Tibial nerve (tissue), 3 donors: ENCODE data around the gene VEGFC.

ENCODE experiments used
- CTCF ChIP-seq, 5 experiments: fragments of 200-600 bp in 3 of 5; fragments of 450-650 bp in 2 of 5; sonication (generic) in 3 of 5; IDR thresholded peaks; one replicate each; pipeline ENCODE4 v1.5.1; 2016 to 2019; ENCODE audit warnings: antibody characterized with exemption in 5 of 5, mild to moderate bottlenecking in 3 of 5, moderate library complexity in 2 of 5
- POLR2A ChIP-seq, 2 donors: fragments of 450-650 bp; IDR thresholded peaks; one replicate each; pipeline ENCODE4 v1.6.1; 2017; ENCODE audit warnings: antibody characterized with exemption in 2 of 2, mild to moderate bottlenecking in 2 of 2, moderate library complexity in 2 of 2

GRCh38 chr4:176642472-176642871 is 150.2 kb downstream of the VEGFC start:
- TF ChIP-seq CTCF (IDR thresholded peaks at IDR 0.05) (no peak), POLR2A (IDR thresholded peaks at IDR 0.05) (no peak)
